ENCODE data around the gene PTGDR.

PTGDR gene, protein sequence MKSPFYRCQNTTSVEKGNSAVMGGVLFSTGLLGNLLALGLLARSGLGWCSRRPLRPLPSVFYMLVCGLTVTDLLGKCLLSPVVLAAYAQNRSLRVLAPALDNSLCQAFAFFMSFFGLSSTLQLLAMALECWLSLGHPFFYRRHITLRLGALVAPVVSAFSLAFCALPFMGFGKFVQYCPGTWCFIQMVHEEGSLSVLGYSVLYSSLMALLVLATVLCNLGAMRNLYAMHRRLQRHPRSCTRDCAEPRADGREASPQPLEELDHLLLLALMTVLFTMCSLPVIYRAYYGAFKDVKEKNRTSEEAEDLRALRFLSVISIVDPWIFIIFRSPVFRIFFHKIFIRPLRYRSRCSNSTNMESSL

DNA sequence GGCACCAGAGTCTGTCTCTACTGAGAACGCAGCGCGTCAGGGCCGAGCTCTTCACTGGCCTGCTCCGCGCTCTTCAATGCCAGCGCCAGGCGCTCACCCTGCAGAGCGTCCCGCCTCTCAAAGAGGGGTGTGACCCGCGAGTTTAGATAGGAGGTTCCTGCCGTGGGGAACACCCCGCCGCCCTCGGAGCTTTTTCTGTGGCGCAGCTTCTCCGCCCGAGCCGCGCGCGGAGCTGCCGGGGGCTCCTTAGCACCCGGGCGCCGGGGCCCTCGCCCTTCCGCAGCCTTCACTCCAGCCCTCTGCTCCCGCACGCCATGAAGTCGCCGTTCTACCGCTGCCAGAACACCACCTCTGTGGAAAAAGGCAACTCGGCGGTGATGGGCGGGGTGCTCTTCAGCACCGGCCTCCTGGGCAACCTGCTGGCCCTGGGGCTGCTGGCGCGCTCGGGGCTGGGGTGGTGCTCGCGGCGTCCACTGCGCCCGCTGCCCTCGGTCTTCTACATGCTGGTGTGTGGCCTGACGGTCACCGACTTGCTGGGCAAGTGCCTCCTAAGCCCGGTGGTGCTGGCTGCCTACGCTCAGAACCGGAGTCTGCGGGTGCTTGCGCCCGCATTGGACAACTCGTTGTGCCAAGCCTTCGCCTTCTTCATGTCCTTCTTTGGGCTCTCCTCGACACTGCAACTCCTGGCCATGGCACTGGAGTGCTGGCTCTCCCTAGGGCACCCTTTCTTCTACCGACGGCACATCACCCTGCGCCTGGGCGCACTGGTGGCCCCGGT is at the start of gene PTGDR:
PTGDR (plus strand) TSS at position 198 of the 778 bp plus-strand sequence; CDS start at position 315, 117 bp downstream.
- FAIRE-seq, result no peak

DNA sequence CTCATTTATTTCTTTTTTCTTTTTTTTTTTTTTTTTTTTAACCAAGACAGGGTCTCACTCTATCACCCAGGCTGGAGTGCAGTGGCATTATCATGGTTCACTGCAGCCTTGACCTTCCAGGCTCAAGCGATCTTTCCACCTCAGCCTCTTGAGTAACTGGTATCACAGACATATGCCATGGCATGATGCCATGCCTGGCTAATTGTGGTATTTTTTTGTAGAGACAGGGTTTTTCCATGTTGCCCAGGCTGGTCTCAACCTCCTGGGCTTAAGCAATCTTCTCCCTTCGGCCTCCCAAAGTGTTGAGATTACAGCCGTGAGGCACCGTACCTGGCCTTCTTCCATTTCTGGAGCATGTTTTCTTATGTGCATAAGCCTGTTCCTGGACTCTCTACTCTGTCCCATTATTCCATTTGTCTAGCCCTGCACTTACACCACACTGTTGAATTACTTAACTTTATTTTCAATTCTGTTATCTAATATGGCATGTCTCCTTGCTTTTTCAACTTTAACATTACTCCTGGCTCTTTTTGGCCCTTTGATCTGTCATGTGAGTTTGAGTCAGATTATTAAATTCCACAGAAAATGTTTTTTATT is 47.9 kb upstream of the PTGDR start:
- FAIRE-seq, result no peak

DNA sequence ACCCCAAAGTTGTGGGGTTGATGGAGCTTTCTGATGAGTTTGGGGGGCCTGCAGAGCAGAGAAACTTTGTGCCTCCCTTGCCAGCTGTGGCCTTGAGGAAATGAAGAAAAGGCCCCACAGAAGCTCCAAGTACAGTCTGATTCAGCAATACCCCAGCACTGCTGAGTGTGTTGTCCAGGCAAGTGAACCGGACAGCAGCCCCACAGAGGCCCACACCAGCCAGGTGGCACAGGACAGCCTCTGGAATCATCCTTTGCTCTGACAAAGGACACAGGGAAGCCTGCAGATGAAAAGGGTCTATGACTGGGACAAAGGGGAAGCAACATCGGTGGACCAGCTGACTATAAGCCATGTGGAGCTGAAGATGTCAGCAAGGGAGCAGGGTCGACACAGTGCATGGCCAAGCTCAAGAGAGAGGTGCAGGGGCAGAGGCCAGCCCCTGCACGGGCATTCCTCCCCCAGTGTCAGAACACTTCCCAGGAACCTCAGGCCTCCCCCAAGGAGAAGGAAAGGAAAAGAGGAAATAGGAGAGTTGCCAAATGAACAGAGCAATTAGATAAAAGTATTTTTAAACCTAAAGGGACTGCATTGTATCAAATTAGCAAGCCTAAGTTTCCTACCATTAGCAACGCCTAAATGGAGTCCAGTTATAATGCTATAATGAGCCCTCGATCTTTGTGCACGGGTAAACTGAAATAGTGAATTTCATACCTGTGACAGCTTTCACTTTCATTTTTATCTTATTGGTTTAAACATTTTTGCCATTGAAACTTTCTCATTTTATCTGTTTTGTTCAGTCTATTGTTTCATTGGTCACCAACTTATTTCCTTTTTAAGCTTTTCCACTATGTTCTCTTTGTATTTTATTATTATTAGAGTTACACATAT is 46.3 kb upstream of the PTGDR start:
- FAIRE-seq, result no peak

DNA sequence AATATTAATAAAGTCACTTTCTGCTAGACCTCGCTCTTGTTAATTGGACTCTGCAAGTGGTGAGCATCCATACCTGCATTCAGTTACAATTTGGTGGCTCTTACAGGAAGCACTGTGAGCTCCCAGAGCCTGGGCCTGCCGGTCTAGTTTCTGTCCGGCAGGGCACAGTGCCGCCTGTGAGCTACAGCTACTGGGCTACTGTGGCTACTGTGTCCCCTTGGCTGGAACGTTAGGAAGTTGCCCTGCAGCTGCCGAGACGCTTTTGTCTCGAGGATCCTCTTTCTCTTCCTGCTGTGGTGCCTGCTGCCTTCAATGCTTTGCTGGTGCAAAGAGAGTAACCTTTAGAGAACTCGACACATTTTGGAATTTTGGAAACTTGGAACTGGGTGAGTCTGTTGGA is 44.6 kb upstream of the PTGDR start:
- FAIRE-seq, result no peak

GRCh38 chr14:52227619-52228222 is 39.8 kb upstream of the PTGDR start:
- no peak for FAIRE-seq

DNA sequence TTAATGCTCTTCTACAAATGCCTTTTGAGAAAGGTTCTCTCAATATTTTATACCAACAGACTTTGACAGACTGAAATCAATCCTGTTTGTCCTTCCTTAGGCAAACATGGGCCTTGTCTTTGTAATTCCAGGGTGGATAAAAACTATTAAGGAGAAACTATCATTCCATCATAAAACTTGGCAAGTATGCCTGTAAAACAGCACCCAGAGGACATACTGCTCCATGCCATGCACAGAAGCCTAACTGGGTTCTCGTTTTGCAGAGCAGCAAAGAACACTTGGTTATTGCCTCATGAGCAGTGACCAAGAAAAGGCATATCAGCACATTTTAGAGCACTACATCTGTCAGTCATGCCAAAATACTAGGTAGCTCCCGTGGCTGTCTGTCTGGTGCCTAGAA is 33.8 kb upstream of the PTGDR start:
- no peak for FAIRE-seq

DNA sequence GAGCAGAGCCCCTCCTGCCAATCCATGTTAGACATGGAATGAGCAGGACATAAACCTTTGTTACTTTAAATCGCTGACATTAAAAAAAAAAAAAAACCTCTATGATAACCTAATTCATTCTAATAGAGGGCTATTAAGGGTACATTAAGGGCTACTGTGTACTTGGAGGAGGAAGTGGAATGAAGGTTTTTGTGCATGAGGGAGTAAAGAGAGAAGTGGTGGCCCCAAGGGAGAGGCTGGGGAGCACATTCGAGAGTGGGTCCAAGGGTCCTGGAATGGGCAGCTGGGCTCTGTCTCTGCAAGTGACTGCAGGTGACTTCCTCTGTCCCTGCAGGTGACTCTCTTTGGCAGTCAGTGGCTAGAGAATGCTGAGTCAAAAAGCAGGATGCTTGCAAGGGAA is 32.1 kb upstream of the PTGDR start:
- FAIRE-seq, result no peak

DNA sequence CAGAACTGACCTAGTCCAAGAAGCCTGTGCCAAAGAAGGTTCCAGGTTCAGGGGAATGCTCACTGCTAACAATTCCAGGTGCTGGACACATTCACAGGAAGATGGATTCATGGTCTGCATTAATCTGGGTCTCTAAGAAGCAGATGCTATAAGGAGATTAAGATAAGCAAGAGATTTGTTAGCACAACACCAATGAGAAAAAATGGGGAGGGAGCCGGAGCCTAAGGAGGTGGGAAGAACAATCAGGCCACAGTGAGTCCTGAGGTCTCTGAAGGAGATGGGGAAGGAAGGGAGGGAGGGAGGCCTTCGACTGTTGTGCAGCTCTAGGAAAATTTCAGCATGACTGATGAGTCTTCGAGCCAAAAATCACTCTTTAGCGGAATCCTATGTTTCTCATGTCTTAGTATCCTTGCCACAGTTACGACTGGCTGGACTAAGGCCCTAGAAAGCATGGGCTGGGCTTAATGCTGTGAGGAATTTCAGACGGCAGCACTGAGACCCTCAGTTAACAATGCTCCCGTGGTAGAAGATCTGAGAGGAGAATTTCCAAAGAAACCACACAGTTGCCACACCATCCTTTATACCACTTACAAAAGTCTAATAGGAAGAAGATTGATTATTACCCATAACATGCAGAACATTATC is 31.5 kb upstream of the PTGDR start:
- no peak for FAIRE-seq

DNA sequence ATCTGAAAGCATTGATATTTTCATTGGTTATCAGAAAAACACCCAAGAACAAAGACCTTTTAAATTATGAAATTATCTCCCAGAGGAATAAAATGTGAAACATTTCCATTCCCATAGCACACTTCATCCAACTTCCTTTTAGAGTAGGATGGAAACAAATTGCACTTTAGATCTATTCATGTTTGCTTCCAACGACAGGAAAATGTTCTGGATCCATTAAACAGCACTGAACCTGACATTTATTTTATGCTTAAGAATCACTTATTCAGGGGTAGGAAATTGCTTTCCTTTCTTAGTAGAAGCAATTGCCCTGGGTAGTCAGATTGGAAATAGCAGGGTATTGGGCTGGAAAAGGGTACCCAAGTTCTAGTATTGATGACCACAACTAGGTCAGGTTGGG is 28.8 kb upstream of the PTGDR start:
- no peak for FAIRE-seq

- FAIRE-seq, result no peak
Observed at GRCh38 chr14:52240623-52241022, 26.9 kb upstream of the PTGDR start.

- no peak for FAIRE-seq
Observed at GRCh38 chr14:52241087-52241793, 26.3 kb upstream of the PTGDR start.

- no peak for FAIRE-seq
Observed at GRCh38 chr14:52244328-52244727, 23.2 kb upstream of the PTGDR start.

GRCh38 chr14:52244997-52245396 is 22.5 kb upstream of the PTGDR start:
- FAIRE-seq, result no peak

- no peak for FAIRE-seq
Observed at GRCh38 chr14:52248057-52248456, 19.4 kb upstream of the PTGDR start.

GRCh38 chr14:52251724-52252123 is 15.8 kb upstream of the PTGDR start:
- FAIRE-seq, result no peak

GRCh38 chr14:52253503-52253902 is 14.0 kb upstream of the PTGDR start:
- no peak for FAIRE-seq

DNA sequence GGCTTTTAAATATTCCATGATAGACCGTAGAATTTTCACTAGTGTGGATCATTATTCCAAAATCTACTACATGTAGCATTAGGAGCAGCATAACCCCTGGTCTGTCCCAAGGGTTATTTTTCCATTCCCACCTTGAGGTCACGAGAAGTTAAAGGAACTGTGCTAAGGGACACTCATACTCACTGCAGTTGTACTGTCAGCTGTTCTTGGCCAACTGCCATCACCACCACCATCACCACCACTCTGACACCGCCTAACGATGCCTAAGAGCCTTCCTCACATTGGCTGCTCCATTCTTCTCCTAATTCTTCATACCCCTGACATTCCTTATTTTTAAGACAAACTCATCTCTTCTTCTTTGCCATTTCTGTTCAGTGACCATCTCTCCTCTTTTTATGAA is 13.4 kb upstream of the PTGDR start:
- FAIRE-seq, result no peak

- FAIRE-seq, result no peak
Observed at GRCh38 chr14:52258783-52259182, 8.7 kb upstream of the PTGDR start.

- no peak for FAIRE-seq
Observed at GRCh38 chr14:52259434-52259833, 8.1 kb upstream of the PTGDR start.

GRCh38 chr14:52262600-52262999 is 4.9 kb upstream of the PTGDR start:
- no peak for FAIRE-seq

GRCh38 chr14:52263190-52263589 is 4.3 kb upstream of the PTGDR start:
- no peak for FAIRE-seq
